SK-N-SH treated with all-trans-retinoic acid at 6 μM for 48 hours (cell line): Measurements from ENCODE around the gene GALNT7.

Experiments
- CSDC2 ChIP-seq: fragments of 250-450 bp; sonication (Bioruptor Pico); IDR thresholded peaks from 2 replicates; pipeline ENCODE4 v1.5.0; 2020; ENCODE audit warnings: mild to moderate bottlenecking, moderate library complexity
- ESRRG ChIP-seq: fragments of 250-450 bp; sonication (Bioruptor Pico); IDR thresholded peaks from 2 replicates; pipeline ENCODE4 v1.6.1; 2021; ENCODE audit warnings: mild to moderate bottlenecking
- PATZ1 ChIP-seq: fragments of 250-450 bp; sonication (Bioruptor Pico); IDR thresholded peaks from 2 replicates; pipeline ENCODE4 v1.8.0; 2020; ENCODE audit warnings: mild to moderate bottlenecking, moderate library complexity, borderline replicate concordance
- POU6F1 ChIP-seq: fragments of 250-450 bp; sonication (Bioruptor Pico); IDR thresholded peaks from 2 replicates; pipeline ENCODE4 v1.8.0; 2021; ENCODE audit warnings: low read depth, mild to moderate bottlenecking, moderate library complexity, borderline replicate concordance
- PPARA ChIP-seq: fragments of 250-450 bp; sonication (Bioruptor Pico); IDR thresholded peaks from 2 replicates; pipeline ENCODE4 v1.5.0; 2020; ENCODE audit warnings: mild to moderate bottlenecking, borderline replicate concordance
- TOX ChIP-seq: fragments of 250-450 bp; sonication (Bioruptor Pico); IDR thresholded peaks from 2 replicates; pipeline ENCODE4 v1.8.0; 2021; ENCODE audit warnings: mild to moderate bottlenecking, moderate library complexity, borderline replicate concordance
- TSHZ2 ChIP-seq: fragments of 250-450 bp; sonication (Bioruptor Pico); IDR thresholded peaks from 2 replicates; pipeline ENCODE4 v1.5.0; 2020; ENCODE audit warnings: mild to moderate bottlenecking, moderate library complexity
- ZC3H10 ChIP-seq: fragments of 250-450 bp; sonication (Bioruptor Pico); IDR thresholded peaks from 2 replicates; pipeline ENCODE4 v1.5.1; 2021; ENCODE audit warnings: mild to moderate bottlenecking, moderate library complexity
- ZFP30 ChIP-seq: fragments of 450-650 bp; formaldehyde crosslinking; IDR thresholded peaks from 2 replicates; pipeline ENCODE4 v1.5.0; 2022; ENCODE audit warnings: mild to moderate bottlenecking, moderate library complexity
- TF ChIP-seq, protein P1 (sequence below): fragments of 250-450 bp; sonication (Bioruptor Pico); IDR thresholded peaks from 2 replicates; pipeline ENCODE4 v1.5.1; 2020; ENCODE audit warnings: low read depth, mild to moderate bottlenecking, moderate library complexity

- TF ChIP-seq ZC3H10 (CRISPR knock-in tag) = no peak
- TF ChIP-seq PPARA (CRISPR knock-in tag) = no peak
- no peak for TF ChIP-seq ZFP30 (CRISPR knock-in tag)
- TF ChIP-seq TOX (CRISPR knock-in tag) = no peak; the same call in 1 of the 2 replicates
- no peak for TF ChIP-seq PATZ1 (CRISPR knock-in tag)
- no peak for TF ChIP-seq ESRRG (CRISPR knock-in tag)
- TF ChIP-seq, protein P1, sequence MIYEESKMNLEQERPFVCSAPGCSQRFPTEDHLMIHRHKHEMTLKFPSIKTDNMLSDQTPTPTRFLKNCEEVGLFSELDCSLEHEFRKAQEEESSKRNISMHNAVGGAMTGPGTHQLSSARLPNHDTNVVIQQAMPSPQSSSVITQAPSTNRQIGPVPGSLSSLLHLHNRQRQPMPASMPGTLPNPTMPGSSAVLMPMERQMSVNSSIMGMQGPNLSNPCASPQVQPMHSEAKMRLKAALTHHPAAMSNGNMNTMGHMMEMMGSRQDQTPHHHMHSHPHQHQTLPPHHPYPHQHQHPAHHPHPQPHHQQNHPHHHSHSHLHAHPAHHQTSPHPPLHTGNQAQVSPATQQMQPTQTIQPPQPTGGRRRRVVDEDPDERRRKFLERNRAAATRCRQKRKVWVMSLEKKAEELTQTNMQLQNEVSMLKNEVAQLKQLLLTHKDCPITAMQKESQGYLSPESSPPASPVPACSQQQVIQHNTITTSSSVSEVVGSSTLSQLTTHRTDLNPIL = no peak
- TF ChIP-seq TSHZ2 (CRISPR knock-in tag) = no peak
- TF ChIP-seq CSDC2 (CRISPR knock-in tag) = no peak
- TF ChIP-seq POU6F1 = no peak
Measured at GRCh38 chr4:173211838-173212237, 43.2 kb downstream of the GALNT7 start.
